AG10803 (cell line): ENCODE data around the gene SCN5A.

Experiments used
- DNase-seq: peaks from one replicate; pipeline ENCODE4 v3.0.0; 2010; ENCODE audit warnings: low read depth
- H3K4me3 ChIP-seq: 2 replicates; pipeline ENCODE4 v1.5.1; 2011; ENCODE audit warnings: mild to moderate bottlenecking, low read length, control low read depth
- TF ChIP-seq, protein P1 (sequence below): conservative IDR thresholded peaks from 2 replicates; pipeline ENCODE4 v1.5.1; 2011; ENCODE audit warnings: mild to moderate bottlenecking, low read length, control low read depth, inconsistent platforms

The SCN5A gene

GRCh38 chr3:38603731-38604131 is 45.8 kb downstream of the SCN5A start:
- DNase-seq, result no peak
- TF ChIP-seq, protein P1, sequence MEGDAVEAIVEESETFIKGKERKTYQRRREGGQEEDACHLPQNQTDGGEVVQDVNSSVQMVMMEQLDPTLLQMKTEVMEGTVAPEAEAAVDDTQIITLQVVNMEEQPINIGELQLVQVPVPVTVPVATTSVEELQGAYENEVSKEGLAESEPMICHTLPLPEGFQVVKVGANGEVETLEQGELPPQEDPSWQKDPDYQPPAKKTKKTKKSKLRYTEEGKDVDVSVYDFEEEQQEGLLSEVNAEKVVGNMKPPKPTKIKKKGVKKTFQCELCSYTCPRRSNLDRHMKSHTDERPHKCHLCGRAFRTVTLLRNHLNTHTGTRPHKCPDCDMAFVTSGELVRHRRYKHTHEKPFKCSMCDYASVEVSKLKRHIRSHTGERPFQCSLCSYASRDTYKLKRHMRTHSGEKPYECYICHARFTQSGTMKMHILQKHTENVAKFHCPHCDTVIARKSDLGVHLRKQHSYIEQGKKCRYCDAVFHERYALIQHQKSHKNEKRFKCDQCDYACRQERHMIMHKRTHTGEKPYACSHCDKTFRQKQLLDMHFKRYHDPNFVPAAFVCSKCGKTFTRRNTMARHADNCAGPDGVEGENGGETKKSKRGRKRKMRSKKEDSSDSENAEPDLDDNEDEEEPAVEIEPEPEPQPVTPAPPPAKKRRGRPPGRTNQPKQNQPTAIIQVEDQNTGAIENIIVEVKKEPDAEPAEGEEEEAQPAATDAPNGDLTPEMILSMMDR, result no peak

GRCh38 chr3:38602576-38603250 is 46.8 kb downstream of the SCN5A start:
- no peak for DNase-seq
- TF ChIP-seq, protein P1, result no peak
- no peak overlapping the region for H3K4me3 ChIP-seq

More at GRCh38 chr3:38603731-38604131, 45.8 kb downstream of the SCN5A start:
- no peak overlapping the region for H3K4me3 ChIP-seq

DNA sequence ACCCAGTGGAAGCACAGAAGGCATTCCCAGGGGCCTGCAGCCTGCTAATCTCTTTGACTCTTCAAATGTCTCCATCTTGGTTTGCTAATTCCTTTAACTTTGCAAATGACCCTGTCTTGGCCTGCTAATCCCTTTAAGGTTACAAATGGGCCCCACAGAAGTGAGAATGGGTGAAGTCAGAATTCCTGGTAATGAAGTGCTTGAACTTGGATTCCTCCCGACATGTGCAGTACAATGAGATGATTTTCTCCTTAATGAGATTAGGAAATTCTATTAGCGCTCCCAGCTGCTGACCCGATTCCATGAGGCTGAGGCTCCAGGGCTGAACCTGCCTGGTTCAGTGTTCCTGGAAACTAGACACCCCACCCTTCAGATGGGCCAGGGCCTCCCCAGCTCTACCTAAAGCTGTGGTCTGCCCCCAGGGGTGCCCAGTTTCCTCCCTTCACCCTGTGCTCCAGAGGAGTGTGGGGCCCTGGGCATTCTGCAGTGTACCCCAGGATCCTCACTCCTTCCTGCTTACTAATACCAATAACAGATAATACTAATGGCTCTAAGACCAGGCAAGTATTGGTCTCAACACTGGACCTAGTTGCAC is 47.4 kb downstream of the SCN5A start:
- H3K4me3 ChIP-seq, result no peak overlapping the region
- TF ChIP-seq, protein P1, result no peak
- no peak for DNase-seq

- DNase-seq, result no peak
- no peak overlapping the region for H3K4me3 ChIP-seq
- TF ChIP-seq, protein P1, result no peak
Measured at GRCh38 chr3:38600551-38600950, 48.9 kb downstream of the SCN5A start.

DNA sequence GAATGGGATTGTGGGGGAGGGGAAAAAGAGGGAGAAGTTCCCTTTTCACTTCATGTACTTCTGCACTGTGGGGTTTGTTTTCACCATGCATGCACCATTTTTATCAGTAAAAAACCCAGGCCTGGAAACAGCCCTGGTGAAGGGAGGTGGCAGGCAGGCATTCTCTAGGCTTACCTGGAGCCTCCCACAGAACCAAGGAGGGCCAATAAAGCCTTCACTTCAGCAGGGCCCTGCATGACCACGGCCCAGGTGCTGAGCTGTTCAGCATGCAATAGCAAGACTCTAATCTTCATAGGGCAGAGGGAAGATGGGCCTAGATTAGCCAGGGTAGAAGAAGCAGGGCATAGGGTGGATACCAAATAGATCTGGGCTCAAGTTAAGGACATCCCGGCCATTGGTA is 49.6 kb downstream of the SCN5A start:
- no peak for DNase-seq
- H3K4me3 ChIP-seq, result no peak overlapping the region
- TF ChIP-seq, protein P1, result no peak

DNA sequence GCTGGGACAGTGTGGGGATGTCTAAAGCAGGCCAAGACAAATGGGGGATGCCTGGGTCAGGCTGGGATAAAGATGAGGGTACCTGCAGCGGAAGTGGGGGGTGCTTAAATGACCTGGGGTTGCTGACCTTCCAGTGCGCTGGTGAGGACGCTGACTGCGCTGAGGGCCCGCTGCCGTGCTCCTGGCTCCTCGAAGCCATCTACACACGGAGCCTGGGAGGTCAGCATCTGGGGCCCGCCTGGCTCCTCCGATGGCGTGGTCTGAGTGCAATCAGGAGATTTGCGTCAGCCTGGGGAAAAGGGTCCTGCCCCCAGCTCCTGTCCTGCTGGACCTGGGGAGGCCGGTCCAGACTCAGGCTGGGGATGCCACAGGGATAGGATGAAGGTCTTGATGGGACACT is 50.7 kb downstream of the SCN5A start:
- no peak overlapping the region for H3K4me3 ChIP-seq
- no peak for DNase-seq
- TF ChIP-seq, protein P1, result no peak

DNA sequence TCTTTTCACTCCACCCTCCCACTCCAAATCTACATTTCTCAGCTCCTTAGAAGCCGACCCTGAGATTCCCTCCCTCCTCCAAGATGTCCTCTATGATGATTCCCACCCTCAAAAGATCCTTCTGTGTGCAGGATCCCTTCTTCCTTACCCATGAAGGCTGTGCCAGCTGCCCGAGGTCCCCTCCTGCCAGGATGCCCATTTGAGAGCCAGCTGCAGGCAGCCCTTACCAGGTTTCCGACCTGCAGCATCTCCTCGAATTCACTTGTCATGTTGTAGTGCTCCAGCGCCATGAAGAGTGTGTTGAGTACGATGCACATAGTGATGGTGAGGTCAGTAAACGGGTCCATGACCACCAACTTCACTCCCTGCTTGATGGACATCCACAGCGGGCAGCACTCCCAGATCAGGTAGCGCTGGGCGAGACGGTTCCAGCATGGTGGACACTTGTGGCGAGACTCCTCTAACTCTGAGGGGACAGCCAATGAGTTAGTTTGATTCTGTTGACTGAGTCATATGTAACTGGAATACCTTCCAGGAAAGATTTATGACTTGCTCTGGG is 51.9 kb downstream of the SCN5A start:
- DNase-seq, result no peak
- no peak overlapping the region for H3K4me3 ChIP-seq
- TF ChIP-seq, protein P1, result no peak
